SK-N-SH (cell line): ENCODE measurements around the gene ITGA6.

Experiments
- CTCF ChIP-seq: fragments of 200-600 bp; sonication (generic); IDR thresholded peaks from 2 replicates; pipeline ENCODE4 v1.6.1; 2017; ENCODE audit warnings: antibody characterized with exemption, mild to moderate bottlenecking, moderate library complexity
- EZH2phosphoT487 ChIP-seq: fragments of 200-600 bp; sonication (generic); IDR thresholded peaks from 2 replicates; pipeline ENCODE4 v1.6.1; 2017; ENCODE audit warnings: low read depth, mixed run types, mild to moderate bottlenecking, antibody characterized with exemption, moderate library complexity, borderline replicate concordance
- POLR2AphosphoS5 ChIP-seq: IDR thresholded peaks from 2 replicates; pipeline ENCODE4 v1.6.1; 2012; ENCODE audit warnings: low read depth, low read length

DNA sequence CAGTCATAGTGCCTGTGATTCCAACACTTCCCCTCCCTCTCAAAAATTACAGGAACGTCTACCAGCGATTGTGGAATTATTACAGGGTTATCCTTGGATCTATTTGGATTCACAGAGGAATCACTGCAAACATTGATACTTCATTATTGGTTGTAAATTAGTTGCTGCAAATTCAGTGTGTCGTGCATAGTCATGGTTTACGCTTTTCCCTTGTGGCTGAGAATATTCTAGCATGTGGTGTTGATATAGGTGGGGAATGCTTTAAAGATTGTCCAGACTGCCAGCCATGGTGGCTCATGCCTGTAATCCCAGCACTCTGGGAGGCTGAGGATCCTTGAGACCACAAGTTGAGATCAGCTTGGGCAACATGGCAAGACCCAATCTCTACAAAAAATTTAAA is 79.8 kb downstream of the ITGA6 start:
- TF ChIP-seq CTCF = no peak
- TF ChIP-seq POLR2AphosphoS5 = no peak
- TF ChIP-seq EZH2phosphoT487 = no peak
